Neutrophil (primary cell): ENCODE results near the gene HELZ2.
A peak's percentile ranks its signal among the peaks of the same experiment; 100 is the strongest.

Experiments
- H3K27ac ChIP-seq: fragments of 200-600 bp; sonication (generic); 2 replicates; pipeline ENCODE4 v1.5.1; 2016; ENCODE audit warnings: mild to moderate bottlenecking, moderate library complexity
- H3K27me3 ChIP-seq: fragments of 200-600 bp; sonication (generic); 2 replicates; pipeline ENCODE4 v1.6.0; 2016; ENCODE audit warnings: mild to moderate bottlenecking
- H3K36me3 ChIP-seq: fragments of 200-600 bp; sonication (generic); 2 replicates; pipeline ENCODE4 v1.5.1; 2017
- H3K4me1 ChIP-seq, 2 experiments: fragments of 200-600 bp in 1 of 2; sonication (generic) in 1 of 2; 1 replicate in 1 of 2; 2 replicates in 1 of 2; pipeline versions ENCODE4 v1.5.1 to v1.6.1; 2013 to 2016; ENCODE audit warnings: low read depth in 1 of 2, low read length in 1 of 2, mild to moderate bottlenecking in 1 of 2, moderate library complexity in 1 of 2; ENCODE audit not compliant: control insufficient read depth in 1 of 2, insufficient read depth in 1 of 2
- H3K4me3 ChIP-seq, 2 experiments: fragments of 200-600 bp in 1 of 2; sonication (generic) in 1 of 2; 1 replicate in 1 of 2; 2 replicates in 1 of 2; pipeline ENCODE4 v1.5.1; 2013 to 2016; ENCODE audit warnings: low read depth in 1 of 2, low read length in 1 of 2, mild to moderate bottlenecking in 1 of 2, moderate library complexity in 1 of 2
- H3K9me3 ChIP-seq: fragments of 200-600 bp; sonication (generic); 2 replicates; pipeline ENCODE4 v1.5.1; 2016
- TF ChIP-seq, protein P1 (sequence below): fragments of 200-600 bp; sonication (generic); IDR thresholded peaks from 2 replicates; pipeline ENCODE4 v1.5.1; 2016; ENCODE audit warnings: antibody characterized with exemption

The HELZ2 gene

DNA sequence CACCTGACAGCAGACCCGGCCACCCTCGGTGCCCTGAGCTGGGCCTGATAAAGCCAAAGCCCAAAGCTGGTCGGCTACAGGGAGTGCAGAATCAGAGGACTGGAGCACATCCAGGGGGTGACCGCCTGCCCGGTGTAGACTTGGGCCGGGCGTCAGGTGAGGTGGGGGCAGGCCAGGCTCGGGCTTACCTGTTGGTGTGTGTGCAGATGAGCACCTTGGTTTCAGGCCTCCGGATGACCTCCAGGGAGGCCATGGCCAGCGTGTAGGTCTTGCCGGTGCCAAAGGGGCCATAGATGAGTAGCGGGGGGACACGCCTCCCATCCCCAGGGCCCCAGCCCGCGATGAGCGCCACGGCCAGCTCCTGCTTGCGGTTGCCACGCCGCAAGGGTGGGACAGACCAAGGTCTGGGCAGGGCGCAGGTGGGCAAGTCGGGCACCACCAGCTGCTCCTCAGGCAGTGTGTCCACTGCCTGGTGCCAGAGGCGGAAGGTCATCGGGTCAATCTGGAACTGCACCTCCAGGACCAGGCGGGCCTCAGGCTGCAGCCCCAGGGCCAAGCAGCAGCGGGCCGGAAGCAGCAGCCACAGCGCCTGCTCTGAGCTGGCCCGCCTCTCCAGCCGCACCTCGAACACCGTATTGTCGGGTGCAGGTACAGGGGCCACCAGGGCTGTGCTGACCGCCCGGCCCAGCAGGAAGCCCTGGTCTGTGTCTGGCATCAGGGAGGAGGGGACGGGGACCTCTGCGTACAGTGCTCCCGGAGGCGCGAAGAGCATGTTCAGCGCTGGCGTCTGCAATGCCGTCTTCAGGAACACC is 5.7 kb downstream of the HELZ2 start:
- Histone ChIP-seq H3K27me3 (peaks cover 15% of the 10 kb centered on the region), H3K27ac (peak overlapping the region; percentile 97), H3K4me1 (peaks cover 48 to 60% of the 10 kb centered on the region in 2 experiments), H3K4me3 (peak overlapping the region; percentile 63 to 69), H3K36me3 (peaks cover 82% of the 10 kb centered on the region), H3K9me3 (no peaks in the 10 kb centered on the region)
- TF ChIP-seq, protein P1, sequence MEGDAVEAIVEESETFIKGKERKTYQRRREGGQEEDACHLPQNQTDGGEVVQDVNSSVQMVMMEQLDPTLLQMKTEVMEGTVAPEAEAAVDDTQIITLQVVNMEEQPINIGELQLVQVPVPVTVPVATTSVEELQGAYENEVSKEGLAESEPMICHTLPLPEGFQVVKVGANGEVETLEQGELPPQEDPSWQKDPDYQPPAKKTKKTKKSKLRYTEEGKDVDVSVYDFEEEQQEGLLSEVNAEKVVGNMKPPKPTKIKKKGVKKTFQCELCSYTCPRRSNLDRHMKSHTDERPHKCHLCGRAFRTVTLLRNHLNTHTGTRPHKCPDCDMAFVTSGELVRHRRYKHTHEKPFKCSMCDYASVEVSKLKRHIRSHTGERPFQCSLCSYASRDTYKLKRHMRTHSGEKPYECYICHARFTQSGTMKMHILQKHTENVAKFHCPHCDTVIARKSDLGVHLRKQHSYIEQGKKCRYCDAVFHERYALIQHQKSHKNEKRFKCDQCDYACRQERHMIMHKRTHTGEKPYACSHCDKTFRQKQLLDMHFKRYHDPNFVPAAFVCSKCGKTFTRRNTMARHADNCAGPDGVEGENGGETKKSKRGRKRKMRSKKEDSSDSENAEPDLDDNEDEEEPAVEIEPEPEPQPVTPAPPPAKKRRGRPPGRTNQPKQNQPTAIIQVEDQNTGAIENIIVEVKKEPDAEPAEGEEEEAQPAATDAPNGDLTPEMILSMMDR: no peak

DNA sequence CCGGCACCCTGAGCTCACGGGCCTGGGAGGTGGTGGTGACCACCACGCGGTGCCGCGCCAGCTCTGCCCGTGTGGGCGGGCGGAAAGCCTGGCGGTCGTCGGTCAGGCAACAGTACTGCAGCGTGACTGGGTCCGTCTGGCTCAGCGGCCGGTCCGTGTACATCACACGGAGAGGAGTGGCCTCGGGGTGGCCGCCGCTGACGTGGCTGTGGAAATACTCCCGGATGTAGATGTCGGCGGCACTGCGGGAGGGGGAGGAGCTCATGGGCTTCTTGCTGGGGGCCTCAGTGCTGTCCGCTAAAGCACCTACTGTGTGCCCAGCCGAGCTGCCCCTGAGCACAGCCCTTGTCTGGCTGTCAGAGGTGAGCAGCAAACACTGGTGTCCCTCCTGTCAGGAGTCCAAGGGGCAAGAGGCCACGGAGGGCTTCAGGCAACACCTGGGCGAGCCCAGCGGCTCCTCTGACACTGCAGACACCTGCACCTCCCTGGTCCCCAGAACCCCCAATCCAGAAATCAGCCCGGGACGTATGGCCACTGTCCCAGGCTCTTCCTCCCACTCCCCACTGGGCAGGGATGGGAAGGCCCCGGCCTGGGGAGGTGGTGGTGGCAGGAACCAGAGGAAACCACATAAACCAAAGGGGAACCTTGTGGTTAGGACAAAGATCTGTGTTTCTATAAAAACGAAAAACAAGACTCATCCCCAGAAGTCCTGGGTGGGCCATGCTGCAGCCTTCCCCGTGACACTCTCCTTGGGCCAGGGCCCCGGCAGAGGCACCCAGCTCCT is 6.5 kb downstream of the HELZ2 start:
- peaks cover 85% of the 10 kb centered on the region for H3K36me3 ChIP-seq
- TF ChIP-seq, protein P1: peak; percentile 69
- peak overlapping the region; percentile 97 for H3K27ac ChIP-seq
- peak overlapping the region; percentile 63 to 69 for H3K4me3 ChIP-seq
- H3K9me3 ChIP-seq: no peaks in the 10 kb centered on the region
- H3K4me1 ChIP-seq: peaks cover 40 to 52% of the 10 kb centered on the region in 2 experiments
- peaks cover 15% of the 10 kb centered on the region for H3K27me3 ChIP-seq

DNA sequence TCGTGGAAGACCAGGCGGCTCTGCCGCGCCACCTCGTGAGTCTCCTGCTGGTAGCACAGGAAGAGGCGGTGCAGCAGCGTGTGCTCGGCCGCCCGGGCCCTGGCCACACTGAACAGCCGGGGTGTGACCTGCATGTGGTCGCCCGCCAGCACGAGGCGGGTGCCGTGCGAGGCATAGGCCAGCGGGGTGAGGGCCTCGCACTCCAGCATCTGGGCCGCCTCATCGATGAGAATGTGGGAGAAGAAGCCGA is 7.0 kb downstream of the HELZ2 start:
- Histone ChIP-seq H3K27me3 (peaks cover 11% of the 10 kb centered on the region), H3K27ac (peak overlapping the region; percentile 97), H3K4me3 (peak overlapping the region; percentile 63 to 69), H3K36me3 (peaks cover 85% of the 10 kb centered on the region), H3K9me3 (no peaks in the 10 kb centered on the region), H3K4me1 (peaks cover 39 to 46% of the 10 kb centered on the region in 2 experiments)
- TF ChIP-seq, protein P1: no peak

DNA sequence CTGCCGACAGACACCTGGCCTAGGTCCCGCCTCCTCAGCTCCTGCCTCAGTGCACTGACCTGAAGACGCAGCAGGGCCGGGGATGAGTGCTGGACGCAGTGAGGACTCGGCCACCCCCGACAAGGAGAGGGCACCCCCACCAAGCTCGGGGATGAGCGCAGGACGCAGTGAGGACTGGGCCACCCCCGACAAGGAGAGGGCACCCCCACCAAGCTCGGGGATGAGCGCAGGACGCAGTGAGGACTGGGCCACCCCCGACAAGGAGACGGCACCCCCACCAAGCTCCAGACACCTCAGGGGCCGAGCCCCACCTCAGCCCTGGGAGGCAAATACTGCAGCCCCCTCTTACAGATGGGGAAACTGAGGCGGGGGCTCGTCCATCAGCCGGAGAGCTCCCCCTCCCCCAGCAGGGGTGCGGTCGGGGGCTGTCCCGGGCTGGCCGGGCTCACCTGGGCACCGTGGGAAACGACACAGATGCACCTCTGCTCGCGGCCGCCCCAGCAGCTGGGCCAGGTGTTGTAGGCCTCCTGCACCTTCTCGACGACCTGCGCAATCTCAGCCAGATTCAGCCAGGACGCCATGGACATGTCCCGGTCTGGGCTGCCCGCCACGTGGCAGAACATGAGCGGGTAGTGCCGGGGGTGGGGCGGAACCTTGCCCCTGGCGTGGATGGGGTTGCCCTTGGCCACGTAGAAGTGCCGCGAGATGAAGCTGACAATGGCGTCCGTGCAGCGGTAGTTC is 7.5 kb downstream of the HELZ2 start:
- TF ChIP-seq, protein P1: no peak
- H3K4me1 ChIP-seq: peaks cover 39 to 45% of the 10 kb centered on the region in 2 experiments
- peak overlapping the region; percentile 97 for H3K27ac ChIP-seq
- H3K4me3 ChIP-seq: peak overlapping the region; percentile 63 to 69
- no peaks in the 10 kb centered on the region for H3K9me3 ChIP-seq
- H3K27me3 ChIP-seq: peaks cover 10% of the 10 kb centered on the region
- peaks cover 87% of the 10 kb centered on the region for H3K36me3 ChIP-seq

DNA sequence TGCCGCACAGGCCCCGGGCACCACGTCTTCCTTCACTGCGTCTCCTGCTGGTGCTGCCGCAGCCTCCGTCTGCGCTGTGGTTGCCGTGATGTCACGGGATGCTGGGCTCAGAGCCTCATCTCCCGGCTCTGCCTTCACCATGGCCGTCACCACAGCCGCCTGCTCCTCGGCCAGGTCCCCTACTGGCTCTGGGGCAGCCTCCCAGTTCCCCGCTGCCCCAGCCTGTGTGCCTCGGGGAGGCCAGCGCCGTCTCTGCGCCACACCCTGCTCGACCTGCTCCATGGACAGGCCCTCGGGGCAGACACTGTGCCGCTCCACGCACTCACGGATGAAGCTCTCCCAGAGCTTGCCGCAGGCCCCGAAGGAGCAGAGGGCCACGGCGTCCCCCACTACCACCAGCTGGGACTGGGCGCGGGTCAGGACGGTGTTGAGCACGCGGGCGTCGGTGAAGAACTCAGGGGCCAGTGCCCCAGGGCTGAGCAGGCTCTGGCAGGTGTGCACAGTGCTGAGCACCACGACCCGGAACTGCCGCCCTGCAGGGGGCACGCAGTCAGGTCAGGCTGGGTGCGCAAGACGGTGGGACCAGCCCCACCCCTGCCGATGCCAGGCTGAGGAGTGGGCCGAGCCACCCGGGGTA is 8.2 kb downstream of the HELZ2 start:
- Histone ChIP-seq H3K4me3 (no peak overlapping the region), H3K4me1 (peaks cover 39 to 43% of the 10 kb centered on the region in 2 experiments), H3K9me3 (no peaks in the 10 kb centered on the region), H3K27ac (no peak overlapping the region), H3K27me3 (peaks cover 10% of the 10 kb centered on the region), H3K36me3 (peaks cover 93% of the 10 kb centered on the region)
- TF ChIP-seq, protein P1: no peak
